ENCODE data around the gene CERS2.

Gene CERS2

GRCh38 chr1:151009674-151010345 lies 35.2 kb upstream of the CERS2 start:
- Histone ChIP-seq H3K9me3 (ENCODE audit: control insufficient read depth, insufficient read depth, low read depth, low read length) (no peaks in the 10 kb centered on the region), H3K36me3 (ENCODE audit: control insufficient read depth in 2 of 2, insufficient read depth in 1 of 2, low read length in 2 of 2) (peaks cover 0 to 3% of the 10 kb centered on the region in 2 experiments; a peak in 1 of 3 replicates), H3K4me3 (ENCODE audit: low read depth, low read length) (no peak overlapping the region), H3K4me1 (ENCODE audit: control insufficient read depth, insufficient read depth, low read length) (0 out of 2 replicates have a peak, but pooled peaks cover 3% of the 10 kb centered on the region), H3K27ac (ENCODE audit: extremely low read depth, low read depth, low read length) (no peak overlapping the region)
- CTCF ChIA-PET: interaction anchor here (1.4 kb wide), 1 partner anchor 50 kb away, joined by 4 read pairs; the partner anchor contains the start of gene CDC42SE1
- POLR2A ChIA-PET: interaction anchor here (0.7 kb wide), 2 partner anchors 11 to 321 kb away, joined by 3 to 7 read pairs; no protein-coding TSS in a partner anchor
- TF ChIP-seq ZBTB1 (tag by site-specific recombination; IDR thresholded peaks at IDR 0.05) (no peak), PRDM10 (tag by site-specific recombination; IDR thresholded peaks at IDR 0.05) (0 out of 2 replicates have a peak, but pooled peaks have one; percentile 6), ZNF184 (tag by site-specific recombination; IDR thresholded peaks at IDR 0.05) (no peak), ZNF785 (tag by site-specific recombination; IDR thresholded peaks at IDR 0.05) (no peak), ZNF121 (tag by site-specific recombination; IDR thresholded peaks at IDR 0.05) (peak; percentile 88), SP2 (tag by site-specific recombination; IDR thresholded peaks at IDR 0.05) (no peak)

- H3K4me1 ChIP-seq (ENCODE audit: control insufficient read depth, insufficient read depth, low read length): 0 out of 2 replicates have a peak, but pooled peaks cover 3% of the 10 kb centered on the region
- TF ChIP-seq ZNF248 (tag by site-specific recombination; IDR thresholded peaks at IDR 0.05) (no peak), ZNF280D (tag by site-specific recombination; IDR thresholded peaks at IDR 0.05) (no peak), KLF9 (tag by site-specific recombination; IDR thresholded peaks at IDR 0.05; ENCODE audit: low read depth) (no peak), ZNF112 (tag by site-specific recombination; IDR thresholded peaks at IDR 0.05) (no peak), ZNF394 (tag by site-specific recombination; IDR thresholded peaks at IDR 0.05; ENCODE audit: borderline replicate concordance) (no peak), YY1 (tag by site-specific recombination; IDR thresholded peaks at IDR 0.05) (no peak)
- CTCF ChIA-PET: interaction anchor here (1.4 kb wide), 1 partner anchor 50 kb away, joined by 4 read pairs; the partner anchor contains the start of gene CDC42SE1
Measured at GRCh38 chr1:151009206-151009587, 34.6 kb upstream of the CERS2 start.

More at GRCh38 chr1:151009206-151009587, 34.6 kb upstream of the CERS2 start:
- Histone ChIP-seq H3K4me3 (ENCODE audit: low read depth, low read length) (peak overlapping the region; percentile 86), H3K27ac (ENCODE audit: extremely low read depth, low read depth, low read length) (peak overlapping the region; percentile 61; the same call in 1 of the 2 replicates), H3K9me3 (ENCODE audit: control insufficient read depth, insufficient read depth, low read depth, low read length) (no peaks in the 10 kb centered on the region), H3K36me3 (ENCODE audit: control insufficient read depth in 2 of 2, insufficient read depth in 1 of 2, low read length in 2 of 2) (peaks cover 0 to 3% of the 10 kb centered on the region in 2 experiments; a peak in 1 of 3 replicates)
- POLR2A ChIA-PET: no interaction called here

Data from HEK293 (cell line).